WTC11 (cell line): ENCODE measurements around the gene WDR27. TPM values are rescaled to one million over a fixed set of nuclear protein-coding genes. Genes with fewer than 3 reads are reported as not detected.

Experiments used
- ATAC-seq: fragments of 200-7000 bp; cut with Tn5 transposase; 2 replicates; pipeline ENCODE4 v1.10.0; 2021; ENCODE audit warnings: mild to moderate bottlenecking, moderate library complexity
- CTCF ChIA-PET: fragments of 300-600 bp; sonication (Branson Sonifier 250); formaldehyde crosslinking; loops from one replicate; lab custom pipeline; 2021; ENCODE audit warnings: antibody characterized with exemption; lab: Charles Lee
- POLR2A ChIA-PET: fragments of 350-600 bp; sonication (Branson Sonifier 250); formaldehyde crosslinking; loops from one replicate; lab custom pipeline; 2021; ENCODE audit warnings: antibody characterized with exemption; lab: Charles Lee
- DNase-seq: peaks from one replicate; pipeline ENCODE4 v3.0.0; 2021; ENCODE audit warnings: low spot score
- H3K27ac Mint-ChIP-seq: 2 replicates; pipeline ENCODE4 v1.8.0; 2021; ENCODE audit warnings: mixed read lengths
- H3K27me3 Mint-ChIP-seq: 2 replicates; pipeline ENCODE4 v1.8.0; 2021; ENCODE audit warnings: low read depth, mild to moderate bottlenecking, moderate library complexity, mixed read lengths
- H3K36me3 Mint-ChIP-seq: 2 replicates; pipeline ENCODE4 v1.8.0; 2021; ENCODE audit warnings: mixed read lengths
- H3K4me1 Mint-ChIP-seq: 2 replicates; pipeline ENCODE4 v1.8.0; 2022; ENCODE audit warnings: mixed read lengths
- H3K4me3 Mint-ChIP-seq: 2 replicates; pipeline ENCODE4 v1.8.0; 2021; ENCODE audit warnings: mild to moderate bottlenecking, moderate library complexity, mixed read lengths
- H3K9me3 Mint-ChIP-seq: 2 replicates; pipeline ENCODE4 v1.8.0; 2021; ENCODE audit warnings: mixed read lengths
- AR ChIP-seq: fragments of 250-450 bp; sonication (Bioruptor Pico); IDR thresholded peaks from 2 replicates; pipeline ENCODE4 v1.9.0; 2021; ENCODE audit warnings: mild to moderate bottlenecking
- ATF3 ChIP-seq: sonication (generic); formaldehyde crosslinking; conservative IDR thresholded peaks from 2 replicates; pipeline ENCODE4 v1.8.1; 2022; ENCODE audit warnings: mild to moderate bottlenecking, missing genetic modification reagents
- CREB1 ChIP-seq: sonication (generic); formaldehyde crosslinking; IDR thresholded peaks from 2 replicates; pipeline ENCODE4 v1.8.0; 2023; ENCODE audit warnings: mild to moderate bottlenecking, missing genetic modification reagents
- CREM ChIP-seq: sonication (generic); formaldehyde crosslinking; IDR thresholded peaks from 2 replicates; pipeline ENCODE4 v1.8.1; 2022; ENCODE audit warnings: mild to moderate bottlenecking, missing genetic modification reagents, moderate library complexity
- E2F1 ChIP-seq: sonication (generic); formaldehyde crosslinking; IDR thresholded peaks from 2 replicates; pipeline ENCODE4 v1.8.0; 2022; ENCODE audit warnings: mild to moderate bottlenecking, missing genetic modification reagents
- ESRRA ChIP-seq: sonication (generic); formaldehyde crosslinking; IDR thresholded peaks from 2 replicates; pipeline ENCODE4 v1.8.1; 2022; ENCODE audit warnings: mild to moderate bottlenecking, missing genetic modification reagents, borderline replicate concordance
- ETV6 ChIP-seq: sonication (generic); formaldehyde crosslinking; IDR thresholded peaks from 2 replicates; pipeline ENCODE4 v1.8.1; 2022; ENCODE audit warnings: mild to moderate bottlenecking, missing genetic modification reagents
- FOXJ3 ChIP-seq: sonication (generic); formaldehyde crosslinking; IDR thresholded peaks from 2 replicates; pipeline ENCODE4 v1.9.0; 2021; ENCODE audit warnings: missing genetic modification reagents, mild to moderate bottlenecking, borderline replicate concordance
- HMGA2 ChIP-seq: fragments of 250-450 bp; sonication (Bioruptor Pico); IDR thresholded peaks from 2 replicates; pipeline ENCODE4 v1.4.0; 2021; ENCODE audit warnings: mild to moderate bottlenecking, moderate library complexity
- IRF2 ChIP-seq: sonication (generic); formaldehyde crosslinking; IDR thresholded peaks from 2 replicates; pipeline ENCODE4 v1.8.0; 2022; ENCODE audit warnings: low read depth, missing genetic modification reagents, borderline replicate concordance
- KAT7 ChIP-seq: sonication (generic); formaldehyde crosslinking; IDR thresholded peaks from 2 replicates; pipeline ENCODE4 v1.8.1; 2023; ENCODE audit warnings: missing genetic modification reagents, mild to moderate bottlenecking, borderline replicate concordance
- NFE2L1 ChIP-seq: sonication (generic); formaldehyde crosslinking; IDR thresholded peaks from 2 replicates; pipeline ENCODE4 v1.8.1; 2023; ENCODE audit warnings: missing genetic modification reagents
- OVOL2 ChIP-seq: fragments of 250-450 bp; sonication (Bioruptor Pico); IDR thresholded peaks from 2 replicates; pipeline ENCODE4 v1.9.0; 2021; ENCODE audit warnings: mild to moderate bottlenecking, borderline replicate concordance
- ZNF121 ChIP-seq: sonication (generic); formaldehyde crosslinking; IDR thresholded peaks from 2 replicates; pipeline ENCODE4 v1.8.0; 2023; ENCODE audit warnings: missing genetic modification reagents
- ZNF138 ChIP-seq: sonication (generic); formaldehyde crosslinking; conservative IDR thresholded peaks from 2 replicates; pipeline ENCODE4 v1.8.1; 2022; ENCODE audit warnings: mild to moderate bottlenecking, moderate library complexity, missing genetic modification reagents
- ZNF425 ChIP-seq: fragments of 250-450 bp; sonication (Bioruptor Pico); conservative IDR thresholded peaks from 2 replicates; pipeline ENCODE4 v1.9.0; 2021; ENCODE audit warnings: mild to moderate bottlenecking
- ZNF512 ChIP-seq: sonication (generic); formaldehyde crosslinking; IDR thresholded peaks from 2 replicates; pipeline ENCODE4 v1.8.1; 2022; ENCODE audit warnings: missing genetic modification reagents, borderline replicate concordance
- ZSCAN18 ChIP-seq: fragments of 250-450 bp; sonication (Bioruptor Pico); IDR thresholded peaks from 2 replicates; pipeline ENCODE4 v2.1.2; 2022; ENCODE audit warnings: mild to moderate bottlenecking, moderate library complexity
- total RNA-seq: library from RNA; stranded (reverse); gene quantifications from 3 replicates; pipeline ENCODE4 v1.2.3, GENCODE V29; 2021

WDR27 gene
- total RNA-seq, 1 experiment from 2014 or later, result 126 TPM

GRCh38 chr6:169714595-169714994 lies 12.8 kb upstream of the WDR27 start:
- Mint-ChIP-seq H3K27me3 (no peaks in the 10 kb centered on the region), H3K4me1 (no peaks in the 10 kb centered on the region), H3K27ac (no peak overlapping the region), H3K9me3 (no peaks in the 10 kb centered on the region), H3K36me3 (peaks cover 50% of the 10 kb centered on the region), H3K4me3 (no peak overlapping the region)
- TF ChIP-seq NFE2L1, result no peak
- TF ChIP-seq KAT7, result no peak
- TF ChIP-seq ZNF138, result no peak
- no peak for TF ChIP-seq CREB1
- no peak for TF ChIP-seq ZNF512 (CRISPR knock-in tag)
- TF ChIP-seq ZSCAN18, result no peak
- TF ChIP-seq ATF3 (CRISPR knock-in tag), result no peak
- no peak for TF ChIP-seq AR (CRISPR knock-in tag)
- no peak for TF ChIP-seq E2F1 (CRISPR knock-in tag)
- CTCF ChIA-PET, result no interaction called here
- POLR2A ChIA-PET, result no interaction called here
- ATAC-seq (no peak), DNase-seq (no peak)

- Mint-ChIP-seq H3K4me3 (no peak overlapping the region), H3K9me3 (no peaks in the 10 kb centered on the region), H3K4me1 (no peaks in the 10 kb centered on the region), H3K27ac (no peak overlapping the region; the same call in 1 of the 2 replicates), H3K36me3 (peaks cover 50% of the 10 kb centered on the region), H3K27me3 (no peaks in the 10 kb centered on the region)
- no peak for DNase-seq
- ATAC-seq, result no peak
- POLR2A ChIA-PET, result no interaction called here
- CTCF ChIA-PET, result no interaction called here
- no peak for TF ChIP-seq HMGA2 (CRISPR knock-in tag)
- no peak for TF ChIP-seq ETV6
- no peak for TF ChIP-seq ATF3 (CRISPR knock-in tag)
- TF ChIP-seq ZNF425 (CRISPR knock-in tag), result no peak
- no peak for TF ChIP-seq IRF2 (CRISPR knock-in tag)
- TF ChIP-seq ZNF121 (CRISPR knock-in tag), result no peak
- no peak for TF ChIP-seq ESRRA
- TF ChIP-seq OVOL2 (CRISPR knock-in tag), result no peak
- TF ChIP-seq CREM (CRISPR knock-in tag), result no peak
- TF ChIP-seq FOXJ3, result no peak
- no peak for TF ChIP-seq ZNF138
These were observed 12.3 kb upstream of the WDR27 start for GRCh38 chr6:169714178-169714577.
